NCI-H2227 treated with DMSO at 0.1 percent for 48 hours (cell line): ENCODE results near the gene NDUFS7.

Experiments used
- DNase-seq: peaks from one replicate; lab custom pipeline; 2025; lab: John Stamatoyannopoulos, UW

NDUFS7 gene

DNA sequence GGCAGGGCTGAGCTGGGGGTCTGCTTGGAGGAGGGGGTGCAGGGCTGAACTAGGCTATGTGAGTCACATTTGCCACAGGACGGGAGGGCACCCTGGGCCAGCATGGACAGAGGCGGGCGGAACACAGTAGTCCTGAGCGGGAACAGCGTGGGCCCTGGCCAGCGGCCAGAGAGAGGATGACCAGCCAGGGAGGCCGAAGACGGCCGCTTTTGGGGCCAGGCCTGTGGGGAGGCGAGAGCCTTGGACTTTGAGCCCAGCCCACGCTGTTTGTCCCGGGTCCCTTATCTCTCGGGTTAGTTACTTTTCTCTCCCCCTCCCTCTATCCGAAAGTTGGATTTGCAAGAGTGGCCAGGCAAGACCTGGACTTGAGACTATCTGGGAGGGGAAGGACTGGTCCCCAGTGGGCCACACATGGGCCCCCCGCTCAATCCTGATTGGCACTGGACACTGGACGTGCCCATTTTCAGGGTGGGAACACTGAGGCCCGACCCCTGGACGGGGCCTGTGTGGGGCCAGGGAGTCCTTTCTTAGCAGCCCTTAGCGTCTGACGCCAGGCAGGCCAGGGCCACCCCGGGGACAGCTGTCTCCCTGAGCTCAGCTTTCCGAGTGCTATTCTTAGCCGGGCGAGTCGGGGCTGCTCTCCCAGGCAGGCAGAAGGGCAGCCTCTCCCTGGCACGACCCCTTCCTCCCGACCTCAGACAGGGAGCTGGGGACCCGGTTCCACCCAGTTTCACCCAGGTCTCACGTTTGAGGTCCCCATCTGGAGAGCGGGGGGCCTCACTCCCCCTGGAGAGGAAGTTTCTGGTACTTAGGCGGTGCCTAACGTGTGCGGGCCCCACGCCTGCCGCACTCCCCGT lies 16.8 kb downstream of the NDUFS7 start:
- DNase-seq, result no peak

DNA sequence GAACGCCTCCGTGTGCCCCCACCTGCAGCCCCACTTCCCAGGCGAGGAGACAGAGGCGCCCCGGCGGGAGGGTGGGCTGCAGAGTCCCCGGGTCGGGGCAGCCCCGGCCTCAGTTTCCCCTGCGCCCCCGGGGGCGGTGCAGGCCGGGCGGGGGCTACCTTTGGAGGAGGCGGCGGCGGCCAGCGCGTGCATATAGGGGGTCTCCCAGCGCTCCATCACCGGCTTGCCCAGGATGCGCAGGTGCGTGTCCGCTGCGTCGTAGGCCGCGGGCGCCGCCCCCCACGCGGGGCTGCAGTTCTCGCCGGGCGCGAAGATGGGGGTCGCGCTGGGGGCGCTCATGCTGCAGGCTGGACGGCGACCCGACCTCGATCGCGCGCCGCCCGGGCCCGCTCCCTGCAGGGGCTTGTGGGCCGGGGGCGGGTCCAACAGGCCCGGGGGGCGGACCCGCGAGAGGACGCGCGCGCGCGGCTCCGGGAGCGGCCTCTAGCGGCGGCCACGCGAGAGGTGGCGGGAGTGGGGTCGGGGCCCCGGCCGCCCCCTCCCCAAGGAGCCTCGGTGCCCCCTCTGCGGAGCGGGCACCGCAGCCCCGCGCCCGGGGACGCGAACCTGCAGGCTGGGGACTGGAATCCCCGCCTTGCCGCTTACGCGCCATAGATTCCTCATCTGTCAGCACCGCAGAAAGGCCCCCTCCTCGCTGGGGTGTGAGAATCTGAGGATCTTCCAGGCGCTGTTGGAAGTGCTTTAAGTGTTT lies 17.6 kb downstream of the NDUFS7 start, which contains the start of gene GAMT:
GAMT (minus strand) TSS at position 405 of the 751 bp plus-strand sequence; CDS start at position 339, 66 bp downstream.
- DNase-seq, result no peak

DNA sequence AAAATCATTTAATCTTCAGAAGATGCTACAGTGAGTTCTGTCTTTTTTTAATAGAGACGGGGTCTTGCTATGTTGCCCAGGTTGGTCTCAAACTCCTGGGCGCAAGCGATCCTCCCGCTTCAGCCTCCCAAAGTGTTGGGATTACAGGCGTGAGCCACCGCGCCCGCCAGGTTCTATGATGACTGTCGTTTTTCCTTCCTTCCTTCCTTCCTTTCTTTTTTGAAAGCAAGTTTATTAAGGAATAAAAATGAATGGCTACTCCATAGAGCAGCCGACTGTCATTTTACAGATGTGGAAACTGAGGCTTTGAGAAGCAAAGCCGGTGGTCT lies 18.1 kb downstream of the NDUFS7 start:
- DNase-seq, result no peak

DNA sequence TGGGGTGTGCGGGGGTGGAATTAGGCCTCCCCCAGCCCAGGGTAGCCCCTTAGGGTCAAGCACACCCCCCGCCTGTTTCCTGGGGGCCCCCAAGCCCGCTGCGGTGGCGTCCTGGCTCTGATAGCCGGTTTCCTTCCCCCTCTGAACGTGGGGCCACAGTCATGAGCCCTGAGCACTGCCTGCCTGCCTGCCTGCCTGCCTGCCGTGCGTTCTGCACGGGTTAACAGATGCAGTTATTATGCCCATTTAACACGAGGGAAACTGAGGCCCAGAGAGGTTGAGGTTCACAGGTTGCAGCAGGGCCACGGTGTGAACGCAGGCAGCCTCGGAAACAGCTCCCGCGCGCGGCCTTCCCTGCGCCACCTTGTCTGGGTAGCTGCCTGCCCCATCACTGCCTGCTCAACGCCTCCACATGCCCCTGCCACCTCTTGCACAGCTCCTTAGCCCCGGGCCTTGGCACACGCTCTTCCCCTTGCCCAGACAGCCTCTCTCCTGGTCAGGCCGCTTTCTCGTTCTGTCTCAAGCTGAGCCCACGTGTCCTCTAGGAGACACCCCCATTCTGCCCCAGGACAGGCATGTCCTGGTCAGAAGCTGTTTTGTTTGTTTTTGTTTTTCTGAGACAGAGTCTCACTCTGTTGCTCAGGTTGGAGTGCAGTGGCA lies 18.8 kb downstream of the NDUFS7 start:
- no peak for DNase-seq

DNA sequence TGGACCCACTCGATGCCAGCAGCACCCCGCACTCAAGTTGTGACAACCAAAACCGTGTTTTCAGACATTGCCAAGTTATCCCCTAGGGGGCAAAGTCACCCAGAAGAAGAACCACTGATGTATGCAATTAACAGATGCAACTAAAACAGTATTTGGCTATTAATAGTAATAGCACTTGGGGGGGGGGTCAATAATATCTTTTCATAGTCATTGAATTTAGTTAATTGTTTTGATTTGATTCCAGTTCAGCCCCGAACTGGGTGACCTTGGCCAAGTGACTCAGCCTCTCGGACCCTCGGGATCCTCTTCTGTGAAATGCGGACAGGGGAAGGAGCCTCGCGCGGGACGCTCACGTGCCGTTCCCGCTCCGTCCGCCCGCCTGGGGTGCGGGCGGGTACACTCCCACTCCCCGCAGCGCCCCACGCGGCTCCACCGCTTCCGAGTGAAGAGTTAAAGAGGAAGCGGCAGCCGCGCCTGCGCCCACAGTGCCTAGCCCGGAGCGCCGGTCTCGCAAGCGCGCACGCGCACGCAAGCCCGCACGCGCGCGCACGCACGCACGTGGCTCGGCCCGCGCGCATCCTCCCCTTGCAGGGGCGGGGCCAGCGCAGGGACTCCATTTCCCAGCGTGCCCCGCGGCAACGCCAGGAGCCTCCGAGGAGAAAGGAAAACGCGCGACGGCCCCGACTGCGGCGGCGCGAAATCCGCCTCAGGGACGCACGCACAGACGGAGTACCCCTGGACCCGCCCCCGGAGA lies 23.2 kb downstream of the NDUFS7 start:
- peak; percentile 85 for DNase-seq

DNA sequence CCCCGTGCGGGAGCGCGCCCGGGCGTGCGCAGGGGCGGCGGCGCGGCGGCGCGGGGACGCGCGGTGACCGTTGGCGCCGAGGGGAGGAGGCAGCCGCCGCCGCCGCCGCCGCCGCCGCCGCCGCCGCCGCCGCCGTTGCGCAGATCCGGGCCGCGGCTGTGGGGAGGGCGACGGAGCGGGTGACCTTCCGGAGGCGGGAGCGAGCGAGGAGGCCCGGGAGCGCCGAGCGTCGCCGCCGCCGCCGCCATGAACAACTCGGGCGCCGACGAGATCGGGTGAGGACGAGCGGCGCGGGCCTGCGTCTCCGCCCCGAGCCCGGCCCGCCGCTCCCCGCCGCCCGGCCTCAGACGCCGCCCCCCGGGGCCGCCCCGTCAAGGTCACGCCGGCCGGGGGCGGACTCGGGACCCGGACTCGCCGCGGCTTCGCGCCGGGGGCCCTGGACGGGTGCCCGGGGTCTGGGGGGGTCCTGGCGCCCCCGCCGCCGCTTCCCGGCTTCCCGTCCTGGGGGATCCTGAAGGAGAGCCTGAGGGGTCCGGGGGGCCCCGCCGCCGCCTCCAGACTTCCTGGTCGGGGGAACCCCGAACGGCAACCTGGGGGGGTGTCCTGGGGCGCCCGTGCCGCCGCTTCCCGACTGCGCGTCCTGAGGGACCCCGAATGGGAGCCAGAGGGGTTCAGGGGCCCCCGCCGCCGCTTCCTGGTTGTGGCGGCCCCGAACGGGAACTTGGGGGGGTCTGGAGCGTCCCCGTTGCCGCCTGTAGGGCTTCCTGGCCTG lies 24.0 kb downstream of the NDUFS7 start, which contains the start of gene DAZAP1:
DAZAP1 (plus strand) TSS at position 59 of the 772 bp plus-strand sequence; CDS start at position 247, 188 bp downstream.
- no peak for DNase-seq

DNA sequence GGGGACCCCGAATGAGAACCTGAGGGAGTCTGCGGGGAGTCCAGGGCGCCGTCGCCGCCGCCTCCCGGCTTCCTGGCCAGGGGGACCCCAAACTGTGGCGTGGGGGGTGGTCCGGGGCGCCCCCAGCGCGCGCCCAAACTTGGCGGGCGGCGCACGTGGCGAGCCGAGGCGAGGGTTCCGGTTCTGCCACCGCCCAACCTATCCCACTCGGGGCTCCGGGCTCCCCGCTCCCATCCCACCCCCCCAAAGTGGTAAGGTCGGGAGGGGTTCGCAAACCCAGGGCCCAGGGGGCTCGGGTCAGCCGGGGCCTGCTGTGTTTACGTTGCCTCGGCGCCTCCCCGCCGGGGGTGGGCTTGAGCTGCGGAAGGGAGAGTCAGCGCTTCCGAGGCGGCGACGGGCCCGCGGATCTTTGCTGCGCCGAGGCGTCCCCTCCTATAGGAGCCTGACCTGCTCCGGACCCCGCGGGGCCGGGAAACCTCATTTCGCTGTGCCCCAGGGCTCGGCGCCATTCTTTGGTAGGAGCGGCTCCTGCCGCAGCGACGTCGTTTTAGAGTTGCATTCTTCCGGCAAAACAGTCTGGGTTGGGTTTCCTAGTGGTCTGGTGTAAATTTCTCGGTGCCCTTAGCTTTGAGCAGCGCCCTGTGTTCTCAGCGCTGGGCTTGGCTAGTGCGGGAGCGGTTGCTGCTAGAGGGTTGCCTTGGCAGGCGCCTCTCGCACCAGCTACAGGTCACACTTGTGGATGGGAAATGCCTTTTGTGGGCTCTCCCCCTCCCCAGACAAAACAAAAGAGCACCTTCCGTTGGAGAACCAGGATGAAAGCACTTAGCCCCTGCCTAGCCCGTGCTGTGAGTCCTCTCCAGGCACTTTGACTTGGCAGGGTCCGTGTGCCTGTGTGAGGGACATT lies 24.8 kb downstream of the NDUFS7 start:
- DNase-seq, result no peak

DNA sequence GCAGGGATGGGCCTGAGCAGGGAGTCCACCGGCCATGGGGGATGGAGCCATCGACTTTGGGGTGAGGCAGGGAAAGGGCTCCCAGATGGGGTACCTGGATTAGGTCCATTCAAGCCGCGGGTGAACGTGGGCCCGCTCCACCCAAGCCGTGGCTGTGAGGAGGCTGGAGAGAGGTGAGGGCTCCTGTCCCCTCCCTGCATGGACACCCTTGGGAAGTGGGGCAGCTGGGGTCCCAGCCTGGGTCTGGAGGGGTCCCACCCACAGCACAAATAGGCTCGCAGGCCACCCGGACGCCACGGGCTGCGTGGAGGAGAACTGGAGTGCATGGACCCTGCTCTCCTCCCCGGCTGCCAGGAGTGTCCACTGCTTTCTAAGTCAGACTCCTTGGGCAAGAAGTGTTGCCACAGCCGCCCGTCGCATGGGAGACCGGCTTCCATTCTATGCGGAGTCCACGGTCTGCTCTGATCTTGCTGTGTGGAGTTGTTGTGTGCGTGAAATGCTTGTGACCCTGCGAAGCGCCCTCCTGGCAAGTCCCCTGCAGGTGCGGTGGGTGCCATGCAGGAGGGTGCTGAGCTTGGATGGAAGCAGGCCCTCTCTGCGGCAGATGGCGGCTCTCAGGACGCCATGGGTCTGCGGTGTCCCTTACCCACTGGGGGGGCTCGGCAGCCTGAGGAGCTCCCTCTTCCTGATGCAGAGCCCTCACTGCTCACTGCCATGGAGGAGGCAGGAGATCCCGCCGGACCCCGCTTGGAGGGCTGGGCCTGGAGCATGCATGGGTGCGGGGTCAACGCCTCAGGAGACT lies 25.7 kb downstream of the NDUFS7 start:
- DNase-seq, result no peak

DNA sequence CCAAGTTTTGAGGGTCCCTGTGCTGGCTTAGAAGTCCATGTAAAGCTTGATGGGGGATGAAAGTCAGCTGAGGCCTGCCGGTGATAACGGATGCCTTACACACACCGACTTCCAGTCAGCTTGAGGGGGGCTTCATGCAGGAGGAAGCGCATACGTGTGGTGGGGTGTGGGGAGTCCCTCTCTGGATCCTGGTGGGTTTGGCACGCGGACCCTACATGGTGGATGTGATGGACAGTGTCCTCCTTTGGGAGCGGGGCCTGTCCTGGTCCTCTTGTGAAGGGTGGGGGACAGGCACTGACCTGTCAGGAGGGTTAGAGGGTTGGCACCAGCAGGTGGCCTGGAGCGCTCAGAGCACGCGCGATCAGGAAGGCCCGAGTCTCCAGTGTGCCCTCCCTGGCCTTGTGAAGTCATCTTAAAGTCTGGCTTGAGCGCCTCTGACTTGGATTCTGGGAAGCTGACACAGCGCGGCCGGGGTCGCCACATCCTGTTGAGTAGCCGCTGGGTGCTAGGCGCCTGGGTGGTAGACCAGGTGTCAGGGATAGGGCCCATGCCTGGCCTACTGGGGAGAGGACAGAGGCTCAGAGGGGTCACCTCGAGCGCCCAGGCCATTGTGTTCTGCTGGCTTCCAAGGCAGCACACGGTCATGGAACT lies 26.6 kb downstream of the NDUFS7 start:
- no peak for DNase-seq

DNA sequence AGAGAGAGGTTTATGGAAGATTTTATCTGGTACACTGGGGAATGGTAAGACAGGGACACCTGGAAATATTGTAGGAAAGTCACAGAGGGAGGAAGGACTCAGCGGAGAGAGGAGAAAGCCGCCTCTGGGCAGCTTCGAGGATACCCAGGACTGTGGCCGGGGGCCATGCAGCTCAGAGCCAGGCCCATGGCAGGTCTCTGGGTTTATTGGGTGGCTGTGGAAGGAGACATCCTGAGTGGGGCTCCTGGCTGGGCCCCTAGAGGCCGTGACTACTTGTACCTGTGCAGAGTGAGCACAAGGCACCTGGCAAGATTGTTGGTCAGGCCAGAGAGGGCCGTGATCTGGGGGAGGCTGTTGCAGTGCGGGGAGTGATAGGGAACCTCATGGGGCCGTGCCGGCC lies 27.1 kb downstream of the NDUFS7 start:
- no peak for DNase-seq

DNA sequence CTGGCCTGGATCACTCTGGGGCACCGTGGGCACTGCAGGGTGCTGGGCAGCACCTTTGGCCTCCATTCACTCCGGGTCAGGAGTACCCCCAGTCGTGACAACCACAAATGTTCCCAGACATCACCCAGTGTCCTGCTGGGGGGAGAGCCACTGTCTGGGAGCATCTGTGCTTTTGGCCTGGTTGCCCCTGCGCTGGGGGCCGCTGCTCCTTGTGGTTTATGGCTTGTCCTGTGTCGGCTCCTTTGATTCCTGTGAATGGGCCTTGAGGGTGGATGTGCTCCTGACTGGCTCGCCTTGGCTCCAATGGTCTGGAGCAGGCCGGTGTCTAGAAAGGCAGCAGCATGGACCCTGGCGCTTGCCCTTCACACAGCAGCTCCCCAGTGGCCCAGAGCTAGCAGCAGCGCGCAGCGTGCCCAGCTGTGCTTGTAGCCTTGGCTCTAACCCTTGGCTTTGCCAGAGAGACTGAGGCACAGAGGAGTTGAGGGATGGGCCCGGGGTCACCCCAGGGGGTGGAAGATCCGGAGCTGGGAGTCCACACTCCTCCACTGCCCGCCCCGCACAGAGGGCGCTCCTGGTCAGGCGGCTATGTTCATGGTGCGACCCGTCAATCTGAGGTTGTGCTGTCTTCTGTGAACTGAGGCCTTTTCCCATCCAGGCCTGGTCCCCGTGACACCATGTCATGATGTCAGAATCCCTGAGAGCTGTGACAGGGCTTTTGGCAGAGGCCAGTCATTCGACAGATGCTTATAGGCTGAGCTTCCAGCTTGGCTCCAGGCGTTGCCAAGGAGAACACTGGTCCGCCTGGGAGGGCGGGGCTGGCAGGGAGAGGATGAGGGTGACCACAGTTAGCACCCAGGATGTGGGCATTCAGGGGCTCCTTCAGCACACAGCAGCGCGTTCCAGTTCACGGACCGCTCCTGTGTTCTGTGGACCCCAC lies 27.8 kb downstream of the NDUFS7 start:
- no peak for DNase-seq

DNA sequence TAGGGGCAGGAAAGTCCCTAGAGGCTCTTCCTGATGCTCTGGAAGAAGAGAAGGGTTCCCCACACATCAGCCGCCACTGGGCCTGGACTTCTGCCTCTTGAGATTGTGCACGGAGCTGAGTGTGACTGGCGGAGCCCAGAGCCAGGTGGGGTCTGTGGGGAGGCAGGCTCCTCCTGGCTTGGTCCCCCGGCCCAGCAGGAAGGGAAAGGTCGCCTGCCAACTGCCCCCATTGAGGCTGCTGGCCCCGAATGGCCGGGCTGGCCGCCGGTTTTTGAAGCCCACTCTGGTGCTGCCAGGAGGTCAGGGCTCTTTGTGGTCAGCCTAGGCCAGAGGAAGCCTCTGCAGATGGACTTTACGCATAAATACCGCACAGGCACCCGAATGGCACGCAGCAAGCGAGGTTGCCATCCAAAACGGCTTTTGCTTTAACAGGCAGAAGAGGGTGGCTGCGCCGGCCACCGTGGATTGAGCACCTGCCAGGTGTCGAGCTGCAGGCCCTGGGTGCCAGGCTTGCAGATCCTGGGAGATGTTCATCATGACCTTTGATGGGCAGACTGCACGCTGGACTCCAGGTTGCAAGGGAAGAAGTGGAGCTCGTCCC lies 28.7 kb downstream of the NDUFS7 start:
- no peak for DNase-seq

DNA sequence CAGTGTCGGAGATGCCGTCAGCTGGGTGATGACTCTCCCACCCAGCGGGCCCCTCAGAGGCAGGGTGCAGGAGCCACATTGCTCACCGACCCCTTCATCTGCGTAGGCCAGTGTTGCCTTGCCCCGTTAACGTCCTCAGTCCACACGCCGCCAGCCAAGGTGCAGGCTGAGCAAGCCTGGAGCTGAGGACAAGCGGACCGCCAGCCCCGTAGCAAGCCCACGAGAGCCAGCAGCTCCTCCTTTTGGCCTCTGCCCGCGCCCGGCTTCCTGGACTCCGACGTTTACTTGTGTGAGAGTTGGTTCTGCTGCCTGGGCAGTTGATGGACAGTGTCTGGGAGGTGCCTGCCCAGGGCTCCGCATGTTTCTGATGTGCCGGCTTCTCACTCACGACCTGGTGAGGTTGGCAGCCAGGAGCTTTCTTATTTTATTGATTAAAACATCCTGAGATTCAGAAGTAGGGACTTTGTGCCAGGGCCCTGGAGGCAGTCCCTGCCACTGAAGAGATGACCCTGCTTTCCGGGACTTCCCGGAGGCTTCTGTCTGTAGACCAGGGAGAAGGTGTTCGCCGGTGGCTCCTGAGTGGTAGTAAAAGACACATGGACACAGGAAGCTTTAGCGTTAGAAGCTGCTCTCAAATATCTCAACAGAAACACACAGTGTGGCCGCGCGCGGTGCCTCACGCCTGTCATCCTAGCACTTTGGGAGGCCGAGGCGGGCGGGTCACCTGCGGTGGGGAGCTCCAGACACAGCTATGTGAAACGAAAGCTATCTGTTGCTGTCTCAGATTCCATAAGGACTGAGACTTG lies 29.5 kb downstream of the NDUFS7 start:
- no peak for DNase-seq

DNA sequence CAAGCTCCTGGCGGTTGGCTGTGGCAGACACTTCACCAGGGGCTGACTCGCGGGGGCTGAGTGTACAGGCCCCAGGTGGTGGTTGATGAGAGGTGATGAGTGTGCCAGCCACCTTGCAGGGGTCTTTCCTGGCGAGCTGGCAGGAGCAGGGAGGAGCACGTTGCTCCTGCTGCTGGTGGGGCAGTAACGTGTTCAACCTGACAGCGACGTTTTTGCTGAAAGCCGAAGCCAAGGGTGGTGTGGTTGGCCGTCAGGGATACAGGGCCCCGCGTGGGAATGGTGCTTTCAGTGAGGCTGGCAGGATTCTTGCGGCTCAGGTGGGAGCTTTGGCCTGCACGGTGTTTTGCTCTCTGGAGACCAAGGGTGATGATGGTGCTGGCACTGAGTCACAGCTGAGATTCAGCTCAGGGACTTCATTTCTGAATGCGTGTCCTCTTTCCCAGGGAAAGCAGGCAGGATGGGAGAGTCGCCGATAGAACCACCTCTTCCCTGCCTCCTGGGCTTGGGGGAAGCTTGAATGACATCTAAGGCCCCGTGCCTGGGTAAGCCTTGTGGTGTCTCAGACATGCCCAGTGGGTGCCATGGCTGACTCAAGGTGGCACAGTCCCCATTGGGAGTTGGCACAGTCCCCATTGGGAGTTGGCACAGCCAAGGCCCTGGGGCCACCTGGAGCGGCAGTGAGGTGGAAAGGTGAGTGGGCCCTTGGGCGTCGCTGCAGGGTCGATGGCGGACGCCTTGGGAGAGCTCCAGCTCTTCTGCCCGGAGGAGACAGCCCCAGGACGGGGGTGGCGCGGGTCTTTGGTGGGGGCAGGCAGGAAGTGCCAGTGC lies 32.5 kb downstream of the NDUFS7 start:
- no peak for DNase-seq

DNA sequence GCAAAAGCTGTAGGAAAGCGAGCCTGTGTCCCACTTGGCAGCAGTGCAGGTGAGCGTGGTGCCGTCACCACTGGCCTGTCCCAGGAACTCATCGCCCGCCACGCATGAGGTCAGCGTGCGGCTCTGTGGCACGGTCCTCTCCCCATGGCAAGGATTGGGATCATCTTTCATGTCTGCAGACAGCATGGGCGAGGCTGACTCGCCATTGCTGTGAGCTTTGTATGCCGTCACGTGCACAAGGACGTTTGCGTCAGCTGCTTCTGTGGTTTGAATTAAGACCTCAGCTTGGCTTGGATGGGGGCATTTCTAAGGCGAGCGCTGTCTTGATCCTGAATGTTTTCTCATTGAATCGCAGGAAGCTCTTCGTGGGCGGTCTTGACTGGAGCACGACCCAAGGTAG lies 33.4 kb downstream of the NDUFS7 start:
- no peak for DNase-seq
